H1 (cell line): ENCODE results near the gene AATK. TPM values are rescaled to one million over a fixed set of nuclear protein-coding genes. Genes with fewer than 3 reads are reported as not detected.

ENCODE experiments used
- TAF7 ChIP-seq: optimal IDR thresholded peaks from 2 replicates; pipeline ENCODE3; 2011; ENCODE audit warnings: low read depth, mild to moderate bottlenecking, inconsistent platforms, low read length, moderate library complexity, borderline replicate concordance
- polyA plus RNA-seq, 7 experiments: library from polyadenylated mRNA; depleted of rRNA in 3 of 7; stranded (reverse) in 5 of 7; unstranded in 2 of 7; fragments of >200 nt in 5 of 7; fragments of 200-250 nt in 2 of 7; gene quantifications; 1 replicate in 5 of 7; 2 replicates in 1 of 7; 4 replicates in 1 of 7; pipeline versions ENCODE4 v1.2.1 to v1.2.3, GENCODE V29; 2011 to 2013; ENCODE audit warnings: missing spikeins in 2 of 7, mixed read lengths in 2 of 7
- total RNA-seq: library from RNA; stranded (reverse); fragmentation: NEBNext Ultra II Directional; extraction: Animal tissue kit (Norgen Biotek cat#: 25700); gene quantifications from 2 replicates; pipeline ENCODE4 v1.2.1, GENCODE V29; 2021
- TF ChIP-seq, protein P1 (sequence below): fragments of 300-600 bp; sonication (generic); IDR thresholded peaks from 2 replicates; pipeline ENCODE4 v1.7.1; 2012; ENCODE audit warnings: low read length, moderate library complexity, mild to moderate bottlenecking, inconsistent platforms; ENCODE audit not compliant: insufficient replicate concordance

AATK gene
- total and polyA plus RNA-seq, 2 of the 8 experiments (the other 6 are each of a cell fraction or from before 2014, with no cell fraction given): 1.7 to 3.5 TPM

DNA sequence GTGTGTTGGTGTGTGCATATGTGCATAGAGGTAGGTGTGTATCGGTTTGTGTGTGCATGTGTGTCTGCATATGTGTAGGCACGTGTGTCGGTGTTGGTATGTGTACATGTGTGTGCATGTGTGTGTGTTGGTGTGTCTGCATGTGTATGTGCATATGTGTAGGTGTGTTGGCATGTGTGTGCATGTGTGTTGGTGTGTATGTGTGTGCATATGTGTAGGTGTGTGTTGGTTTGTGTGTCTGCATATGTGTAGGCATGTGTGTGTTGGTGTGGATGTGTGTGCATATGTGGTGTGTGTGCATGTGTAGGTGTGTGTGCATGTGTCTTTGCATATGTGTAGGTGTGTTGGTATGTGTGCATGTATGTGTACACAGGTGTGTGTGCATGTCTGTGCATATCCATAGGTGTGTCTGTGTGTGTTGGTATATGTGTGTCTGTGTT, 3.9 kb upstream of the AATK start (continued):
- TF ChIP-seq, protein P1, sequence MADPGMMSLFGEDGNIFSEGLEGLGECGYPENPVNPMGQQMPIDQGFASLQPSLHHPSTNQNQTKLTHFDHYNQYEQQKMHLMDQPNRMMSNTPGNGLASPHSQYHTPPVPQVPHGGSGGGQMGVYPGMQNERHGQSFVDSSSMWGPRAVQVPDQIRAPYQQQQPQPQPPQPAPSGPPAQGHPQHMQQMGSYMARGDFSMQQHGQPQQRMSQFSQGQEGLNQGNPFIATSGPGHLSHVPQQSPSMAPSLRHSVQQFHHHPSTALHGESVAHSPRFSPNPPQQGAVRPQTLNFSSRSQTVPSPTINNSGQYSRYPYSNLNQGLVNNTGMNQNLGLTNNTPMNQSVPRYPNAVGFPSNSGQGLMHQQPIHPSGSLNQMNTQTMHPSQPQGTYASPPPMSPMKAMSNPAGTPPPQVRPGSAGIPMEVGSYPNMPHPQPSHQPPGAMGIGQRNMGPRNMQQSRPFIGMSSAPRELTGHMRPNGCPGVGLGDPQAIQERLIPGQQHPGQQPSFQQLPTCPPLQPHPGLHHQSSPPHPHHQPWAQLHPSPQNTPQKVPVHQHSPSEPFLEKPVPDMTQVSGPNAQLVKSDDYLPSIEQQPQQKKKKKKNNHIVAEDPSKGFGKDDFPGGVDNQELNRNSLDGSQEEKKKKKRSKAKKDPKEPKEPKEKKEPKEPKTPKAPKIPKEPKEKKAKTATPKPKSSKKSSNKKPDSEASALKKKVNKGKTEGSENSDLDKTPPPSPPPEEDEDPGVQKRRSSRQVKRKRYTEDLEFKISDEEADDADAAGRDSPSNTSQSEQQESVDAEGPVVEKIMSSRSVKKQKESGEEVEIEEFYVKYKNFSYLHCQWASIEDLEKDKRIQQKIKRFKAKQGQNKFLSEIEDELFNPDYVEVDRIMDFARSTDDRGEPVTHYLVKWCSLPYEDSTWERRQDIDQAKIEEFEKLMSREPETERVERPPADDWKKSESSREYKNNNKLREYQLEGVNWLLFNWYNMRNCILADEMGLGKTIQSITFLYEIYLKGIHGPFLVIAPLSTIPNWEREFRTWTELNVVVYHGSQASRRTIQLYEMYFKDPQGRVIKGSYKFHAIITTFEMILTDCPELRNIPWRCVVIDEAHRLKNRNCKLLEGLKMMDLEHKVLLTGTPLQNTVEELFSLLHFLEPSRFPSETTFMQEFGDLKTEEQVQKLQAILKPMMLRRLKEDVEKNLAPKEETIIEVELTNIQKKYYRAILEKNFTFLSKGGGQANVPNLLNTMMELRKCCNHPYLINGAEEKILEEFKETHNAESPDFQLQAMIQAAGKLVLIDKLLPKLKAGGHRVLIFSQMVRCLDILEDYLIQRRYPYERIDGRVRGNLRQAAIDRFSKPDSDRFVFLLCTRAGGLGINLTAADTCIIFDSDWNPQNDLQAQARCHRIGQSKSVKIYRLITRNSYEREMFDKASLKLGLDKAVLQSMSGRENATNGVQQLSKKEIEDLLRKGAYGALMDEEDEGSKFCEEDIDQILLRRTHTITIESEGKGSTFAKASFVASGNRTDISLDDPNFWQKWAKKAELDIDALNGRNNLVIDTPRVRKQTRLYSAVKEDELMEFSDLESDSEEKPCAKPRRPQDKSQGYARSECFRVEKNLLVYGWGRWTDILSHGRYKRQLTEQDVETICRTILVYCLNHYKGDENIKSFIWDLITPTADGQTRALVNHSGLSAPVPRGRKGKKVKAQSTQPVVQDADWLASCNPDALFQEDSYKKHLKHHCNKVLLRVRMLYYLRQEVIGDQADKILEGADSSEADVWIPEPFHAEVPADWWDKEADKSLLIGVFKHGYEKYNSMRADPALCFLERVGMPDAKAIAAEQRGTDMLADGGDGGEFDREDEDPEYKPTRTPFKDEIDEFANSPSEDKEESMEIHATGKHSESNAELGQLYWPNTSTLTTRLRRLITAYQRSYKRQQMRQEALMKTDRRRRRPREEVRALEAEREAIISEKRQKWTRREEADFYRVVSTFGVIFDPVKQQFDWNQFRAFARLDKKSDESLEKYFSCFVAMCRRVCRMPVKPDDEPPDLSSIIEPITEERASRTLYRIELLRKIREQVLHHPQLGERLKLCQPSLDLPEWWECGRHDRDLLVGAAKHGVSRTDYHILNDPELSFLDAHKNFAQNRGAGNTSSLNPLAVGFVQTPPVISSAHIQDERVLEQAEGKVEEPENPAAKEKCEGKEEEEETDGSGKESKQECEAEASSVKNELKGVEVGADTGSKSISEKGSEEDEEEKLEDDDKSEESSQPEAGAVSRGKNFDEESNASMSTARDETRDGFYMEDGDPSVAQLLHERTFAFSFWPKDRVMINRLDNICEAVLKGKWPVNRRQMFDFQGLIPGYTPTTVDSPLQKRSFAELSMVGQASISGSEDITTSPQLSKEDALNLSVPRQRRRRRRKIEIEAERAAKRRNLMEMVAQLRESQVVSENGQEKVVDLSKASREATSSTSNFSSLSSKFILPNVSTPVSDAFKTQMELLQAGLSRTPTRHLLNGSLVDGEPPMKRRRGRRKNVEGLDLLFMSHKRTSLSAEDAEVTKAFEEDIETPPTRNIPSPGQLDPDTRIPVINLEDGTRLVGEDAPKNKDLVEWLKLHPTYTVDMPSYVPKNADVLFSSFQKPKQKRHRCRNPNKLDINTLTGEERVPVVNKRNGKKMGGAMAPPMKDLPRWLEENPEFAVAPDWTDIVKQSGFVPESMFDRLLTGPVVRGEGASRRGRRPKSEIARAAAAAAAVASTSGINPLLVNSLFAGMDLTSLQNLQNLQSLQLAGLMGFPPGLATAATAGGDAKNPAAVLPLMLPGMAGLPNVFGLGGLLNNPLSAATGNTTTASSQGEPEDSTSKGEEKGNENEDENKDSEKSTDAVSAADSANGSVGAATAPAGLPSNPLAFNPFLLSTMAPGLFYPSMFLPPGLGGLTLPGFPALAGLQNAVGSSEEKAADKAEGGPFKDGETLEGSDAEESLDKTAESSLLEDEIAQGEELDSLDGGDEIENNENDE: no peak
- no peak for TF ChIP-seq TAF7
